BE2C (cell line): ENCODE data around the gene PRCD.

Experiments used
- DNase-seq: peaks from one replicate; pipeline ENCODE4 v3.0.0-alpha.2; 2020
- H3K27me3 ChIP-seq: fragments of 250-450 bp; sonication (Bioruptor Pico); 2 replicates; pipeline ENCODE4 v1.5.1; 2020; ENCODE audit warnings: mild to moderate bottlenecking
- H3K36me3 ChIP-seq: fragments of 250-450 bp; sonication (Bioruptor Pico); 2 replicates; pipeline ENCODE4 v1.5.1; 2020; ENCODE audit warnings: mild to moderate bottlenecking
- H3K4me1 ChIP-seq: fragments of 250-450 bp; sonication (Bioruptor Pico); 2 replicates; pipeline ENCODE4 v1.5.1; 2020
- H3K4me3 ChIP-seq: 2 replicates; pipeline ENCODE4 v1.5.1; 2011; ENCODE audit warnings: low read depth, low read length
- H3K9me3 ChIP-seq: fragments of 250-450 bp; sonication (Bioruptor Pico); 2 replicates; pipeline ENCODE4 v1.5.1; 2020
- CTCF ChIP-seq: IDR thresholded peaks from 2 replicates; pipeline ENCODE4 v1.5.1; 2012; ENCODE audit warnings: mild to moderate bottlenecking, low read depth, low read length

The PRCD gene

GRCh38 chr17:76499267-76499667 lies 40.6 kb upstream of the PRCD start:
- no peak for TF ChIP-seq CTCF
- H3K4me1 ChIP-seq = peaks cover 16% of the 10 kb centered on the region
- no peaks in the 10 kb centered on the region for H3K27me3 ChIP-seq
- H3K9me3 ChIP-seq = no peaks in the 10 kb centered on the region
- DNase-seq = no peak
- no peak overlapping the region for H3K4me3 ChIP-seq
- no peaks in the 10 kb centered on the region for H3K36me3 ChIP-seq

GRCh38 chr17:76500074-76500746 lies 39.6 kb upstream of the PRCD start:
- H3K9me3 ChIP-seq = no peaks in the 10 kb centered on the region
- peaks cover 16% of the 10 kb centered on the region for H3K4me1 ChIP-seq
- TF ChIP-seq CTCF = no peak
- no peak for DNase-seq
- peak overlapping the region; percentile 64 for H3K4me3 ChIP-seq
- no peaks in the 10 kb centered on the region for H3K36me3 ChIP-seq
- no peaks in the 10 kb centered on the region for H3K27me3 ChIP-seq

- DNase-seq = no peak
- no peaks in the 10 kb centered on the region for H3K9me3 ChIP-seq
- no peaks in the 10 kb centered on the region for H3K36me3 ChIP-seq
- H3K27me3 ChIP-seq = no peaks in the 10 kb centered on the region
- H3K4me1 ChIP-seq = peaks cover 16% of the 10 kb centered on the region
- no peak for TF ChIP-seq CTCF
- peak overlapping the region; percentile 64 for H3K4me3 ChIP-seq
These were observed 39.2 kb upstream of the PRCD start for GRCh38 chr17:76500747-76501017.

- Histone ChIP-seq H3K4me3 (peak within 1 kb of the TSS; percentile 64), H3K4me1 (peaks cover 16% of the 10 kb centered on the region), H3K36me3 (no peaks in the 10 kb centered on the region), H3K27me3 (no peaks in the 10 kb centered on the region), H3K9me3 (no peaks in the 10 kb centered on the region)
- peak; percentile 87 for DNase-seq
- TF ChIP-seq CTCF = no peak
These were observed 38.6 kb upstream of the PRCD start, which contains the start of gene RHBDF2 for GRCh38 chr17:76501018-76501826. TSS of gene RHBDF2 (minus strand) at chr17:76501423. CDS start at chr17:76481524, 19,899 bp downstream.

GRCh38 chr17:76501827-76502307 lies 38.0 kb upstream of the PRCD start:
- Histone ChIP-seq H3K36me3 (no peaks in the 10 kb centered on the region), H3K4me3 (peak overlapping the region; percentile 64), H3K27me3 (no peaks in the 10 kb centered on the region), H3K4me1 (peaks cover 19% of the 10 kb centered on the region), H3K9me3 (no peaks in the 10 kb centered on the region)
- TF ChIP-seq CTCF = no peak
- DNase-seq = no peak
